T-helper 1 cell (primary cell): ENCODE results near the gene SRSF4.
"Not testable (repeated sequence)": the region's sequence is repeated elsewhere in the genome, so short reads cannot be mapped to it uniquely, and the experiment has no call there.

Experiments
- DNase-seq, 5 donors: peaks; one replicate each; pipeline ENCODE4 v3.0.0-alpha.2; 2012 to 2020

SRSF4 gene

DNA sequence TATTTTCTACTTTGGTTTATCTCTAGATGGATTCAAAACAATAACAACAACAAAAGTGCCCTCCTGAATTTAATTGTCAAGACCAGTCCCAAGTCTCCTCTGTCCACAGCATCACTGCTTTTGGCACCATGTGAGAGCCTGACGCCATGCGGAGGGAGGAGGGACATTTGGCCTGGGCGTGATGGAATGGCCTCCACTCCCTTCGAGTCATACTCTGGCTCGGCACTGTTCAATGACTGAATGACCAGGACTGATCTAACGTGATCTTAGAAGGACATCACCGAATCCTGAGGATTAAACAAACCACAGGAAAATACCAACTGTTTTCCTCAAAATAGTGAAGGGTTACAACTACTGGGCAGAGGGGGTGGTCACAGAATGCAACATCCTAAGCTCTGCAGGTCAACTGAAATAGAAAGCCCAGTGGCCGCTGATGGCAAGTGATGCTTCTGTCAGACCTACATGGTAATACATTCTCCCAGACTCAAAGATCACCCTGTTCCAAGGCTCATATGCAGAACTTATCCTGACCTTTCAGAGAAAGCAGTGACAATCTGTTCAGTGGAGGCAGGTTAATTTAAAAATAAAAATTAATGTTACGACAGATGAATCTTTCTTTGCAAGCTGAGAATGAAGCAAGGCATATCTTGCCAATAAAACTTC is 19.1 kb downstream of the SRSF4 start:
- no peak for DNase-seq

GRCh38 chr1:29162025-29162424 is 19.7 kb downstream of the SRSF4 start:
- no peak for DNase-seq

DNA sequence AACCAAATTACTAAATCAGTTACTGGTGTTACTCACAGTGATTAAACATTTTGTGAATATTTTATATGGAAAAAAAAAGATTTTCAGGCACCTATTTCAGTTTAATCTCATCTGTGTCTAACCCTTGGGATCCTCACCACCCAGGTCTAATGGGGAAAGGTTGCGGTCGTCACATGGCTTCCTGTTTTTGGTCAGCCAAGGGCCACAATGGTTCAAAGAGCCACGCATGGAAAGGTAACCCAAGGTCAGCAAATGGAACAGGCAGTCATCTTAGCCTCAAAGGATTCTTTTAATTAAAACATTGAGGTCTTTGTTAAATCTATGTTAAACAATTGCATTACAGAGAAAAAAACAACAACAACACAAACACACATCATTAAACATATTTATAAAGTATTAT is 21.9 kb downstream of the SRSF4 start:
- no peak for DNase-seq

DNA sequence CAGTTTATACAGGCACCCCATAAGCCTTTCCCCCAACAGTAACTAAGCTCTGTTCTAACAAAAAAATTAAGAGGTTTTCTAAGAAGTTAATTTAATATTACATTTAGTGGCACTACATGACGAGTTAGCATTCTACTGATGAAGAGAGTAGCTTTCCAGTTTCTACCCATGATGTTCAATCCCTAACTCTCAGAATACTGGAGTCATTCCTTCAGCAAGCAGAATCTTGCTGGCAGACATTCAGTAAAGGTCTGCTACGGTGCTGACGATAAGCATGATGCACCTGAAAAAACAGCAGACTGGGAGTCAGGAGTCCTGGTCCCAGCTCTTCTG is 24.5 kb downstream of the SRSF4 start:
- no peak for DNase-seq

DNA sequence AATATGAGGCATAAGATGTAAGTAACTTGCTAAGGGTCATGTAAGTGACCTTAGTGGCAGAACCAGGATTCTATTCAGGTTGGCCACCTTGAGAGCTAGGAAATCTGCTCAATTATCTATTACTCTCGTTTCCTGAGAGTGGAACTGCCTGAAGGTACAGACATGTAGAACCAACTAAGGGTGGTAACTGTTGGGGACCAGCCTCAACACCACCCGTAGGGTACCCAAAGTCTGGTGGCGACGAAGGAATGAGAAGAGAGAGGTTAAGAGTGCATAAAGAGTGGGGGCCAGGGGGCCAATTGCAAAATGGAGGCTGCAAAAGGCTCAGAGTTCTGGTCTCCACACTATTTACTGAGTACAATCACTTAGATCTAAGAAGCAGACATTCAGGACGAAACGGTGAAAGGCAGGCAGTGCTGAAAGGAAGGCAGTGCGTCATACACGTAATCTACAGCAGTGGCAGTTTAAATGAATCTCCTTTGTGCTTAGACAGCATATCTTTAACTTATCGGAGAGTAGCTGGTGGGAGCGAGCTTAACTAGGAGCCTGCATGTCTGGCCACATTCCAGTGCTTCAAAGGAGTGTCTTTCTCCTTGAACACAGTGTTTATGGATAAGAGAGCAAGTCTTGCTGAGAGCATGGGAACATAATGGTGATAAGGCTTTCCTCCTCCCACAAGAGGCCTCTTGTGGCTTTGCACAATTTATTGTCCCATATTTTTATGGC is 25.0 kb downstream of the SRSF4 start:
- DNase-seq = no peak

- no peak for DNase-seq
These were observed 29.5 kb downstream of the SRSF4 start for GRCh38 chr1:29152046-29152805.

GRCh38 chr1:29150346-29150745 is 31.4 kb downstream of the SRSF4 start:
- DNase-seq = not testable (repeated sequence)

DNA sequence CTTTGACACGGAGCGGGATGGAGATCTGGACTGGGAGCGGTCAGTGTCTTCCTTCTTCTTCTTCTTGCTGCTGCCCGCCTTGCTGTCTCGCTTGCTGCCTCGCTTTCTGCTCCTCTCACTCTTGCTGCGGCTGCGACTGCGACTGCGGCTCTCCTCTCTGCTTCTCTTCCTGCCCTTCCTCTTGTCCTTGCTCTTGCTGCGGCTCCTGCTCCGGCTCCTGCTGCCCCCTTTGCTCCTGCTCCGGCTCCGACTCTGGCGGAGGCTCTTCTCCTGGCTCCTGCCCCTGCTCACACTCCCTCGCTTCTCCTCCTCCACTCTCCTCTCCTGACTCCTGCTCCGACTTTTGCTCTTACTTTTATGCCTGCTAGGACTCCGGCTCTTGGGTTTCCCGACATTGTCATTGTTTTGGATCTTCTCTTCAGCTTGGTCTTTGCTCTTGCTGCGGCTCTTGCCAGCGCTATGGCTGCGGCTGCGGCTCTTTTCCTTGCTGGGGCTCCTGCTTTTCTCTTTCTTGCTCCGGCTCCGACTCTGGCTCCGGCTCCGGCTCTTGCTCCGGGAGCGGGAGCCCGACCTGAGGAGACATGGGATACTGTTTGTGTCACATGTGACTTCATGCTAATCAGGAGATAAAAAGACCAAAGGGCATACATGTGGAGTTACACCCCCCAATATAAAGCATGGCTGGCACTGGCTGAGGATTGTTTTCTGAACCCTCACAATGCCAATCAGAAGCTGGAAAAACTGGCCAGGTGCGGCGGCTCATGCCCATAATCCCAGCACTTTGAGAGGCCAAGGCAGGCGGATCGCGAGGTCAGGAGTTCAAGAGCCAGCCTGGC is 32.8 kb downstream of the SRSF4 start:
- DNase-seq = no peak

- DNase-seq = no peak
These were observed 35.8 kb downstream of the SRSF4 start for GRCh38 chr1:29145739-29146437.

DNA sequence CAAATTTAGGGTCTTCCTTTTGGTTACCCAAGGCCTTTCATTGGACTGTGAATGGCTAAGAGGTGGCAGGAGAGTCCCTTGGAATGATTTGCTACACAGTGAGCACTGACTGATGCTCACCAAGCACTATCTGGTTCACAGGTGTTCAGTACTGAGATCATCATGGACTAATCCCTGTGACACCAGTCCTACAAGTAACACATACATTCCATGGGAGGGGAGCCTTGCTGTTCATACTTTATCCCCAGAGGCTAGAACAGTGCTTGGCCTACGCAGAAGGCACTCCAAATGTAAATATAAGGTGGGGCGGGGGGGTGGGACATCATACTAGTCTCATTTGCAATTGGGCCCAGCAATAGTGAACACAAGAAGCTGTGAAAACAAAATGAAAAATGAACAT is 37.5 kb downstream of the SRSF4 start:
- no peak for DNase-seq

GRCh38 chr1:29142714-29143113 is 39.0 kb downstream of the SRSF4 start:
- no peak for DNase-seq

- no peak for DNase-seq
These were observed 45.2 kb downstream of the SRSF4 start for GRCh38 chr1:29136391-29136915.

- no peak for DNase-seq
These were observed 47.0 kb downstream of the SRSF4 start for GRCh38 chr1:29134695-29135028.

GRCh38 chr1:29133861-29134694 is 47.6 kb downstream of the SRSF4 start:
- DNase-seq = no peak

DNA sequence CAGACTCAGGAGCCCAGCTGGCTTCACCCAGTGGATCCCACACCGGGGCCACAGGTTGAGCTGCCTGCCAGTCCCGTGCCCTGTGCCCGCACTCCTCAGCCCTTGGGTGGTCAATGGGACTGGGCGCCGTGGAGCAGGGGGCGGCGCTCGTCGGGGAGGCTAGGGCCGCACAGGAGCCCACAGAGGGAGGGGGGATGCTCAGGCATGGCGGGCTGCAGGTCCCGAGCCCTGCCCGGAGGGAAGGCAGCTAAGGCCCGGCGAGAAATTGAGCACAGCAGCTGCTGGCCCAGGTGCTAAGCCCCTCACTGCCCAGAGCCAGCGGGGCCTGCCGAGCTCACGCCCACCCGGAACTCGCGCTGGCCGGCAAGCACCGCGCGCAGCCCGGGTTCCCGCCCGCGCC is 50.6 kb downstream of the SRSF4 start:
- not testable (repeated sequence) for DNase-seq

DNA sequence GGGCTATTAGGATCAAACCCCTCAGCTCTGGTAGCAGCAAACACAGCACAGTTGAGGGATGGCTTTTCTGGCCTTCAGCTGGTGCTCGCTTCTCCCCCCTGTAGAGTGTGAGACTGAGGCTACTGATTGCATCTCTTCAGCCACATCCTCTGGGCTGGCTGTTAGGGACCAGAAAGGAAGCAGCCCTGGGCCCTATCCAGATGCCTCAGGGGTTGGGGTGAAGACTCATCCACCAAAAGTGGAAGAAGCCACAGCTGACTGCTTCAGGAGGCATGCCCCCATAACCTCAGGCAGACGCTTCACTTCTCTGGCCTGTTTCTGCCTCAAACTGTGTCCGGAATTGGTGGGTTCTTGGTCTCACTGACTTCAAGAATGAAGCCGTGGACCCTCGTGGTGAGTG is 51.8 kb downstream of the SRSF4 start:
- DNase-seq = no peak

DNA sequence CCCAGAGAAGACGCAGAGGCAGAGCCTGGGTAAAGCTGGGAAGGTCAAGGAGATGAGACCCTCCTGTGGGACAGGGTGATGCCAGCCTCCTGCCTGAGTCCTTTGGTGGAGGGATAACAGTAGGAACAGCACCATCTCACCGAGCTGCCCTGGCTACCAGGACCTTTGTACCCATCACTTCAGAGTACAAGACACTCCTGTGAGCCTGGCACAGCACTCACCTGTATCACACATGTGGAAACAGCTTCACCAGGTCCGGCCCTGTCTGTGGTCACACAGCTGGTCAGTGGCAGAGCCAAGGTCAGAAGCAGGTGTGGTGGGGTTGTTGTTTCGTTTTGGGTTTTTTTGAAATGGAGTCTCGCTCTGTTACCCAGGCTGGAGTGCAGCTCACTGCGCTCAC is 53.0 kb downstream of the SRSF4 start:
- no peak for DNase-seq

DNA sequence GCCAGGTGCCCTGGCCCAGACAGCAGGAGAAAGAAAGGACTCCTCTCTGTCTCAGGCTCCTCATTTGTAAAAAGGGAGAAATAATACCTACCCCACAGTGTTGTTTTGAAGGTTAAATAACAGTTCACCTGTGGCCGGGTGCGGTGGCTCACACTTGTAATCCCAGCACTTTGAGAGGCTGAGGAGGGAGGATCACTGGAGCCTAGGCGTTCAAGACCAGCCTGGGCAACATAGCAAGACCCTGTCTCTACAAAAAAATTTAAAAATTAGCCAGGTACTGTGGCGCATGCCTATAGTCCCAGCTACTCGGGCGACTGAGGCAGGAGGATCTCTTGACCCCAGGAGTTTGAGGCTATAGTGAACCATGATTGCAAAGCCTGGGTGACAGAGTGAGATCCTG is 55.5 kb downstream of the SRSF4 start:
- no peak for DNase-seq

DNA sequence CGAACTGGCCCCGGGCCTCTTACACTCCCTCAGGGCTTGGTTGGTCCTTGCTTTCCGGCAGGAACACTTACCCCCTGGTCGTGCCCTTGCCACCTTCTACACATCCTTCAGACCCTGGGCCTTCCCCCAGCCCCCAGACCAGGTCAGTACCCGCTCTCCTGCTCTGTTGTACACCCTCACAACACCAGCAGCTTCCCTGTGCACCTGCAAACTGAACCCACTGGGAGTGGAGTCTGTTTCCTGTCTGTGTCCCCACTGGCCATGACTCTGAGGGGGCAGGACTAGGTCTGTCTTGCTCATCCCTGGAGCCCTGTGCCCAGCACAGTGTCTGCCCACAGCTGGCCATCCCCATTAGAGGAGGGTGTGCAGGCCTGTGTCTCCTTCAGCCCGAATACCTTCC is 55.9 kb downstream of the SRSF4 start:
- DNase-seq = no peak

DNA sequence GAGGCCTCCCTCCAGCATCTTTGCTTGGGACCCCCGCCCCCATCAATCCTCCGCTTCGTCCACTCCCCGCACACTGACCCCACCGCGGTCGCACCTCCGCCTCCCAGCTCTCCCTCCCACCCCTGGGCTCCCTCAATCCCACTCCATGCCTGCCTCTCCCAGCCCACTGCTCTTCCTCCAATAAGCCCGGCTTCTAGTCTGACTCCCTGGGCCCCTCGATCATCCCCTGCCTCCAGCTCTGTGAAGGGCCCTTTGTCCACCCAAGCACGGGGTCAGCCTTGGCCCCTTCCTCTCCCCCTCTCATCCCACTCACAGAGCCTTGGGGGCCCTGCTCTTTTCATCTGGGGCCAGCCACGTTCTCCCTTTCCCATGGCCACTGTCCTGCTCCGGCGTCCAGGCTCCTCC is 56.5 kb downstream of the SRSF4 start:
- no peak for DNase-seq
